ENCODE data around the gene SULT1A1. TPM values are rescaled to one million over a fixed set of nuclear protein-coding genes. Genes with fewer than 3 reads are reported as not detected.
A peak's percentile ranks its signal among the peaks of the same experiment; 100 is the strongest.

The SULT1A1 gene
- total RNA-seq, 1 donor from 2014 or later: 12.1 TPM

DNA sequence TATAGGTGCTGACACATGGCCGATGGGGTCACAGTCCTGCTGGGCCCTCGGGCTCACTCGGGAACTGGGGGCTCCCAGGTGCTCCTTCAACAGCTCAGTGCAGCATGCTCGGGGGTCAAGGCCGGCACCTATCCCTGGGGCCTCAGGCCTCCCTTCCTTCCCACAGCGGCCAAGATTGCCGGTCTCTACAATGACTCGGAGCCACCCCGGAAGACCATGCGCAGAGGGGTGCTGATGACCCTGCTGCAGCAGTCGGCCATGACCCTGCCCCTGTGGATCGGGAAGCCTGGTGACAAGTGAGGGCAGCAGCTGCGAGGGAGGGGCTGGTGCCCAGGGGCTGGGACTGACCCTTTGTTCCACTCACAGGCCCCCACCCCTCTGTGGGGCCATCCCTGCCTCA lies 19.9 kb downstream of the SULT1A1 start:
- Mint-ChIP-seq H3K27me3 (no peaks in the 10 kb centered on the region), H3K4me1 (no peaks in the 10 kb centered on the region), H3K27ac (no peak overlapping the region), H3K4me3 (no peak overlapping the region), H3K36me3 (ENCODE audit: low read depth) (peaks cover 24% of the 10 kb centered on the region), H3K9me3 (no peaks in the 10 kb centered on the region)
- no peak for DNase-seq
- intact Hi-C loops (cut with micrococcal nuclease): no loop called here

DNA sequence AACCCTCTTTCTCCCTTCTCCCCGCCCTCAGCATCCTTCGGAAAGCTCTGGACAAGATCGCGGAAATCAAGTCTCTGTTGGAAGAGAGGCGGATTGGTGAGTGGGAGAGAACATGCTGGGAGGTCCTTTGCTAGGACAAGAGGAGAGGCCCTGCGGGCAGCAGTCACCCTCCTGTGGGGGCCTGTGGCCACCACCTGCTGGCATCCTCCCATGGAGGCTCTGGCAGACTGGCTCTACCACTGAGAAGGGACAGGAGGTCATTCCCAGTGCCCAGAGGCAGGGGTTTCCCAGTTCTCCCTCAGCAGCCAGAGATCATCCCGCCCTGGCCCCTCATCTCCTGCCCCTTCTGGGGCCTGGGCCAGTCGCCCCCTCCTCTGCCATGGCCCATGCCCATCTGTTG lies 20.8 kb downstream of the SULT1A1 start:
- Mint-ChIP-seq H3K27me3 (no peaks in the 10 kb centered on the region), H3K4me3 (no peak overlapping the region), H3K36me3 (ENCODE audit: low read depth) (peaks cover 28% of the 10 kb centered on the region), H3K4me1 (no peaks in the 10 kb centered on the region), H3K9me3 (no peaks in the 10 kb centered on the region), H3K27ac (no peak overlapping the region)
- DNase-seq: no peak
- intact Hi-C loops (cut with micrococcal nuclease): no loop called here

DNA sequence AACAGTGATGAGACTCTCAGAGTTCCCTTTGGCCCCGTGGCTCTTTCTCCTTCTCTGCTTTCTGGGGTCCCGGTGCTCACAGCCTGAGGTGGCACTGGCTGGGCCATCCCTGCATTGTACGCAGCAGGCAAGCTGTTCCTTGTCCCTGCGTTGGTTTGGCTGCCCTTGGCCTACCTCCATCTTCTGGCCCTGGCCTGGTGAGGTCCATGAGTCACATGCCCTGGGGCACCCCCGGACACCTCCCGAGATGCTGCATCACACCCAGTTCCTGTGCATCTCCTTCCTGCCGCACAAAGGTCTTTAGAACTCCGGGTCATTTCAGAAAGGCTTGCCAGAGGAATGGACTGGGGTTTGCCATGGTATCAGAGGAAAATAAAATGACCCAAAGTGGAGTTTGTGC lies 22.5 kb downstream of the SULT1A1 start:
- no peak for DNase-seq
- Mint-ChIP-seq H3K4me1 (no peaks in the 10 kb centered on the region), H3K36me3 (ENCODE audit: low read depth) (peaks cover 35% of the 10 kb centered on the region), H3K27ac (peak overlapping the region; percentile 60), H3K4me3 (no peak overlapping the region), H3K27me3 (no peaks in the 10 kb centered on the region), H3K9me3 (no peaks in the 10 kb centered on the region)
- intact Hi-C loops (cut with micrococcal nuclease): no loop called here

DNA sequence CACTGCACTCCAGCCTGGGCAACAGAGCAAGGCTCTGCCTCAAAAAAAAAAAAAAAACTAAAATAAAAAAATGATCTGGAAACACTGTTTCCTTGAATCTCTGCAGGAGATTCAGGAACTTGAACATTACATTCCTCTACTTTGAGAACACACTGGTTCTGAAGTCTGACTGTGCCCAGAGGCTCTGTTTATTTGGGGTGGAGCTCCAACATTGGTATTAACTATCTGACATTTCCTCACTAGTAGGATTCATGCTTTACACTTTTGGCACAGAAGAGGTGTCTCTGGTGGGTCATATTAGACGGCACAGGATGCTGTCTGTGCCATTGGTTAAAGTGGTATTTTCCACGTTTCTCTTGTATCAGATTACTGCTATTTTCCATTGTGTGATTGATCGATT lies 23.4 kb downstream of the SULT1A1 start:
- intact Hi-C loops (cut with micrococcal nuclease): no loop called here
- peaks cover 40% of the 10 kb centered on the region for H3K36me3 Mint-ChIP-seq (ENCODE audit: low read depth)
- no peak for DNase-seq
- no peak overlapping the region for H3K4me3 Mint-ChIP-seq
- no peaks in the 10 kb centered on the region for H3K9me3 Mint-ChIP-seq
- no peak overlapping the region for H3K27ac Mint-ChIP-seq
- no peaks in the 10 kb centered on the region for H3K27me3 Mint-ChIP-seq
- no peaks in the 10 kb centered on the region for H3K4me1 Mint-ChIP-seq

DNA sequence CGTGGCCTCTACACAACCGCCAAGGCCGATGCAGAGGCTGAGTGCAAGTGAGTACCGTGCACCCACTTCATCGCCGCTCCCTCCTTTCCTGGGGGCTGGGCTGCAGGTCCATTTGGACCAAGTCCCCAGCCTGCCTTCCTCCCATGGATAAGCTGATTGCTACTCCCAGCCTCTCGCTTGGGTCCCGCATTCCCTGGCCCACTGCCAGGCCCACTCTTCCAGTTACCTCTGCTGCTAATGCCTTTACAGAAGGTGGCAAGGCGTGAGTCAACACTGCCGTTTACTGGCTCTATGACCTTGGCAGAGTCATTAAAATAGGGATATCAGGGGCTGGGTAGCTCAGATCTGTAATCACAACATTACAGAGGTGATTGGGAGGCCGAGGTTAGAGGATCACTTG lies 24.2 kb downstream of the SULT1A1 start:
- Mint-ChIP-seq H3K4me1 (no peaks in the 10 kb centered on the region), H3K4me3 (no peak overlapping the region)
- intact Hi-C loops (cut with micrococcal nuclease): no loop called here

GRCh38 chr16:28580726-28581315 lies 29.0 kb downstream of the SULT1A1 start:
- intact Hi-C loops (cut with micrococcal nuclease): no loop called here
- H3K27ac Mint-ChIP-seq: no peak overlapping the region
- H3K27me3 Mint-ChIP-seq: no peaks in the 10 kb centered on the region
- H3K4me1 Mint-ChIP-seq: no peaks in the 10 kb centered on the region
- peaks cover 23% of the 10 kb centered on the region for H3K36me3 Mint-ChIP-seq (ENCODE audit: low read depth)
- no peak overlapping the region for H3K4me3 Mint-ChIP-seq
- no peak for DNase-seq
- H3K9me3 Mint-ChIP-seq: no peaks in the 10 kb centered on the region

More for the DNA sequence above, 24.2 kb downstream of the SULT1A1 start:
- no peaks in the 10 kb centered on the region for H3K27me3 Mint-ChIP-seq
- H3K36me3 Mint-ChIP-seq (ENCODE audit: low read depth): peaks cover 36% of the 10 kb centered on the region
- H3K9me3 Mint-ChIP-seq: no peaks in the 10 kb centered on the region
- no peak overlapping the region for H3K27ac Mint-ChIP-seq
- DNase-seq: no peak

DNA sequence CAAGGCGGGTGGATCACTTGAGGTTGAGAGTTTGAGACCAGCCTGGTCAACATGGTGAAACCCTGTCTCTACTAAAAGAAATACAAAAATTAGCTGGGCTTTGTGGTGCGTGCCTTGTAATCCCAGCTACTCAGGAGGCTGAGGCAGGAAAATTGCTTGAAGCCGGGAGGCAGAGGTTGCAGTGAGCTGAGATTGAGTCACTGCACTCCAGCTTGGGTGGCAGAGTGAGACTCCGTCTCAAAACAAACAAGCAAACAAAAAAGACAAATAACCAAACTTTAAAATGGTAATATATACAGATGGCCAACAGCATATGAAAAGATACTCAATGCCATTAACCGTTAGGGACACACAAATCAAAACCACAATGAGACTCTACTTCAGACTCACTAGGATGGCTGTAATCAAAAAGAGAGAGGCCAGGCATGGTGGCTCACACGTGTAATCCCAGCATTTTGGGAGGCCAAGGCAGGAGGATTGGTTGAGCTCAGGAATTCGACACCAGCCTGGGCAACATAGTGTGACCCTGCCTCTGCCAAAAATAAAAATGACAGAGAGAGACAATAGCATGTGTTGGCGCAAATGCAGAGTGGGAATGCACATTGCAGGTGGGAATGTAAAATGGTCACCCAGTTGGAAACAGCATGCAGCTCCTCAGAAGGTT lies 34.3 kb downstream of the SULT1A1 start:
- intact Hi-C loops (cut with micrococcal nuclease): no loop called here
- Mint-ChIP-seq H3K27ac (no peak overlapping the region), H3K27me3 (no peaks in the 10 kb centered on the region), H3K9me3 (no peaks in the 10 kb centered on the region), H3K4me1 (peaks cover 2% of the 10 kb centered on the region), H3K4me3 (no peak overlapping the region), H3K36me3 (ENCODE audit: low read depth) (peaks cover 2% of the 10 kb centered on the region)
- no peak for DNase-seq

GRCh38 chr16:28574925-28575324 lies 34.9 kb downstream of the SULT1A1 start:
- DNase-seq: no peak
- no peaks in the 10 kb centered on the region for H3K9me3 Mint-ChIP-seq
- peaks cover 2% of the 10 kb centered on the region for H3K36me3 Mint-ChIP-seq (ENCODE audit: low read depth)
- H3K27me3 Mint-ChIP-seq: no peaks in the 10 kb centered on the region
- peaks cover 2% of the 10 kb centered on the region for H3K4me1 Mint-ChIP-seq
- H3K27ac Mint-ChIP-seq: no peak overlapping the region
- no peak overlapping the region for H3K4me3 Mint-ChIP-seq
- intact Hi-C loops (cut with micrococcal nuclease): no loop called here

- intact Hi-C loops (cut with micrococcal nuclease): no loop called here
- no peak for DNase-seq
- Mint-ChIP-seq H3K9me3 (no peaks in the 10 kb centered on the region), H3K27me3 (no peaks in the 10 kb centered on the region), H3K36me3 (ENCODE audit: low read depth) (peaks cover 2% of the 10 kb centered on the region), H3K4me3 (no peak overlapping the region), H3K27ac (no peak overlapping the region), H3K4me1 (peaks cover 2% of the 10 kb centered on the region)
Observed at GRCh38 chr16:28573738-28574718, 35.8 kb downstream of the SULT1A1 start.

GRCh38 chr16:28572696-28573510 lies 36.9 kb downstream of the SULT1A1 start:
- DNase-seq: no peak
- intact Hi-C loops (cut with micrococcal nuclease): no loop called here
- Mint-ChIP-seq H3K36me3 (ENCODE audit: low read depth) (peaks cover 3% of the 10 kb centered on the region), H3K27me3 (no peaks in the 10 kb centered on the region), H3K9me3 (no peaks in the 10 kb centered on the region), H3K4me1 (peaks cover 2% of the 10 kb centered on the region), H3K27ac (no peak overlapping the region), H3K4me3 (no peak overlapping the region)

DNA sequence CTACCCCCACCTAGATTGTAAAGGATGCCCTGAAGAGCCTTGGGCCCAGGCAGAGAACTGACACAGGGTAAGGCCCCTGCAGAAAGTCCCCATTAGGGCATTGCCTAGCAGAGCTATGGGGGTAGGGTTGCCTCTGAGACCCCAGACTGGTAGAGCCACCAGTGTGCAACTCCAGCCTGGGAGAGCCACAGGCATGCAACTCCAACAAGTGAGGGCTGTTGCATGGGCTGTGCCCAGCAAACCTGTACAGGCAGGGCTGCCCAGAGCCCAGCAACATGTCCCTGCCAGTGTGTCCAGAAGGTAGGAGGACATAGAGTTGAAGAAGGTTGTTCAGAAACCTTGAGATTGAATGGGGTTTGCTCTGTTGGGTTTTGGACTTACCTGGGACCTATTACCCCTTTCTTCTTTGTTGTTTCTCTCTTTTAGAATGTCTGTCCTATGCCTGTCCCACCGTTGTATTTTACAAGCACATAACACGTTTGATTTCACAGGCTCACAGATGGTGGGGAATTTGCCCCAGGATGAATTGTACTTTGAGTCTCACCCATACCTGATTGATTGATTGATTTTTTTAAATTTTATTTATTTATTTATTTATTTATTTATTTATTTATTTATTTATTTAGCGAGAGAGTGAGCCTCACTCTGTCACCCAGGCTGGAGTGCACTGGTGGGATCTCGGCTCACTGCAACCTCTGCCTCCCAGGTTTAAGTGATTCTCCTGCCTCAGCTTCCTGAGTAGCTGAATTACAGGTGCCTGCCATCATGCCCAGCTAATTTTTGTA lies 39.7 kb downstream of the SULT1A1 start:
- Mint-ChIP-seq H3K9me3 (peaks cover 11% of the 10 kb centered on the region), H3K27ac (no peak overlapping the region), H3K36me3 (ENCODE audit: low read depth) (peaks cover 21% of the 10 kb centered on the region), H3K27me3 (no peaks in the 10 kb centered on the region), H3K4me3 (no peak overlapping the region), H3K4me1 (peaks cover 2% of the 10 kb centered on the region)
- intact Hi-C loops (cut with micrococcal nuclease): no loop called here
- no peak for DNase-seq

DNA sequence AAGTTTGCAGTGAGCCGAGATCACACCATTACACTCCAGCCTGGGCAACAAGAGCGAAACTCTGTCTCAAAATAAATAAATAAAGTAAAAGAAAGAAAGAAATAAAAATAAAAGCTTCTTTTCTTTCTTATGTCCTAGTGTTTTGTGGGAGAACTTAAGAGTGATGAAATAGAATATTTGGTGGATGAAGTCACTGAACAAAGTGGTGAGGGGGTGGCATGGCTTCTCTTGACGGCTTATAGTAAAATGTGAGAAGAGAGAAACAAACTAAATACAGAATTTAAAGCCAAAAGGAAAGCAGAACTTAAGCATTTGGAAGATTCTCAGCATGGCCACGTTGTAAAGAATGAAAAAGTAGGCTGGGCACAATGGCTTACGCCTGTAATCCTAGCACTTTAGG lies 40.8 kb downstream of the SULT1A1 start:
- H3K36me3 Mint-ChIP-seq (ENCODE audit: low read depth): peaks cover 29% of the 10 kb centered on the region
- intact Hi-C loops (cut with micrococcal nuclease): no loop called here
- no peak overlapping the region for H3K4me3 Mint-ChIP-seq
- no peaks in the 10 kb centered on the region for H3K27me3 Mint-ChIP-seq
- H3K4me1 Mint-ChIP-seq: peaks cover 2% of the 10 kb centered on the region
- no peak overlapping the region for H3K27ac Mint-ChIP-seq
- H3K9me3 Mint-ChIP-seq: peaks cover 11% of the 10 kb centered on the region
- DNase-seq: no peak

- peaks cover 34% of the 10 kb centered on the region for H3K36me3 Mint-ChIP-seq (ENCODE audit: low read depth)
- H3K27ac Mint-ChIP-seq: no peak overlapping the region
- H3K9me3 Mint-ChIP-seq: peaks cover 11% of the 10 kb centered on the region
- H3K4me3 Mint-ChIP-seq: no peak overlapping the region
- intact Hi-C loops (cut with micrococcal nuclease): no loop called here
- DNase-seq: no peak
- H3K4me1 Mint-ChIP-seq: peaks cover 4% of the 10 kb centered on the region
- no peaks in the 10 kb centered on the region for H3K27me3 Mint-ChIP-seq
Observed at GRCh38 chr16:28567292-28567691, 42.6 kb downstream of the SULT1A1 start.

All from activated CD4-positive, alpha-beta T cell treated with anti-CD3 and anti-CD28 coated beads, Interleukin-2, amount 10 ng/mL, durations not matched to agents 24 days and 14 days (primary cell).